ENCODE results near the gene CELA2A. TPM values are rescaled to one million over a fixed set of nuclear protein-coding genes. Genes with fewer than 3 reads are reported as not detected.

Gene CELA2A
- total and polyA plus RNA-seq, 4 experiments from 2014 or later = not detected

Other genes starting within 250 kb of the CELA2A start
- not detected for gene FHAD1, start 209.5 kb upstream of the CELA2A start, total RNA-seq
- gene FHAD1, start 209.5 kb upstream of the CELA2A start, polyA plus RNA-seq = under 1 TPM in 1 of 2 donors, not detected in 1; 0.03 TPM
- 10 to 100 TPM; 46.4 to 50.3 TPM for gene EFHD2, start 46.8 kb upstream of the CELA2A start, total RNA-seq
- 10 to 100 TPM; 58.4 to 66.7 TPM for gene EFHD2, start 46.8 kb upstream of the CELA2A start, polyA plus RNA-seq
- under 1 TPM in 1 of 2 experiments, not detected in 1; 0.17 TPM for gene CTRC, start 18.3 kb upstream of the CELA2A start, total RNA-seq
- gene CTRC, start 18.3 kb upstream of the CELA2A start, polyA plus RNA-seq = not detected
- not detected for gene CELA2B, start 19.4 kb downstream of the CELA2A start, total RNA-seq
- gene CELA2B, start 19.4 kb downstream of the CELA2A start, polyA plus RNA-seq = not detected
- 10 to 100 TPM; 11.3 to 11.7 TPM for gene CASP9, start 67.5 kb downstream of the CELA2A start, total RNA-seq
- 1 to 10 TPM; 8.3 to 8.6 TPM for gene CASP9, start 67.5 kb downstream of the CELA2A start, polyA plus RNA-seq
- 10 to 100 TPM; 29.6 to 31.0 TPM for gene DNAJC16, start 70.1 kb downstream of the CELA2A start, total RNA-seq
- gene DNAJC16, start 70.1 kb downstream of the CELA2A start, polyA plus RNA-seq = 1 to 10 TPM; 5.1 to 8.2 TPM
- gene AGMAT, start 128.3 kb downstream of the CELA2A start, total RNA-seq = 1 to 10 TPM; 3.3 to 3.6 TPM
- 1 to 10 TPM; 6.1 to 7.1 TPM for gene AGMAT, start 128.3 kb downstream of the CELA2A start, polyA plus RNA-seq
- 10 to 100 TPM; 46.2 to 47.6 TPM for gene DDI2, start 160.7 kb downstream of the CELA2A start, total RNA-seq
- gene DDI2, start 160.7 kb downstream of the CELA2A start, polyA plus RNA-seq = 1 to 10 TPM; 1.0 to 5.2 TPM
- gene PLEKHM2, start 227.6 kb downstream of the CELA2A start, total RNA-seq = 10 to 100 TPM; 53.1 to 59.8 TPM
- gene PLEKHM2, start 227.6 kb downstream of the CELA2A start, polyA plus RNA-seq = 1 to 10 TPM; 2.0 to 8.8 TPM